WI38 (cell line): ENCODE results near the gene ALPL.

ENCODE experiments used
- H3K4me3 ChIP-seq: 2 replicates; pipeline ENCODE4 v1.5.1; 2011; ENCODE audit warnings: low read depth, mild to moderate bottlenecking, control low read depth, low read length
- CTCF ChIP-seq: IDR thresholded peaks from 2 replicates; pipeline ENCODE4 v1.5.1; 2012; ENCODE audit warnings: low read depth, mild to moderate bottlenecking, control low read depth, low read length

Gene ALPL

DNA sequence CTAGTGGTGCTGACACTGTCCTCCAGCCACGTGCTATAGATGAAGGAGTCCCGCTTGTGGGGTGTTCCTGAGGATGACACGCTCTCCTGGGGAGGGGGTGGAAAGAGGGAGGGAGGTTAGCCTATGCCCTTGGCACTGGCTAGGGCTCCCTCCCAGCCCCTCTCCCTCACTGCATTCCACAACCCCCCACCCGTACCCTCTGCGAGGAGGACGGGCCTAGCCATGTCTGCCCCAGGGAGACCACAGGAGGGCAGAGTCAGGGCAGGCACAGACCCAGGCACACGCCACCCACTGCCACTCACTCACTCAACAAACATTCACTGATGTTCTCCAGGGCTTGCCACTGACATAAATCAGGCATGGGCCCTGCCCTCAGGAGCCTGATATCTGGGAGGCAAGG is 89.2 kb downstream of the ALPL start:
- no peak overlapping the region for H3K4me3 ChIP-seq
- TF ChIP-seq CTCF: no peak

DNA sequence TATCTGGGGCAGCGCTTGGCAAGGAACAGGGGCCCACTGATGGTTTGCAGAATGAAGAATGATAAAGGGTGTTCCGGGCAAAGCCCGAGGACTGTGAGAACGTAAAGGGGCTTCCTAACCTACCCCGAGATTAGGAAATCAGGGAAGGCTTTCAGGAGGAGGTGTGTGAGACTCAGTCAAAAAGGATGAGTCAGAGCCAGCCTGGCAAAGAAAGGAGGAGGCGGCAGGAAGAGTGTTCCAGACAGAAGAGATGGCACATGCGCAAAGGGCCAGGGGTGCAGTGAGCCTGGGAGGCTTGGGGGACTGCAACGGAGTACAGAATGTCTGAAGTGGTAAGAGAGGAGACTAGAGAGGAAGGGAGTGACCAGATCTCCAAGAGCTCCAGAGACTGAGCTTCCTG is 89.7 kb downstream of the ALPL start:
- TF ChIP-seq CTCF: no peak

GRCh38 chr1:21599402-21599801 is 90.2 kb downstream of the ALPL start:
- TF ChIP-seq CTCF: no peak
- no peak overlapping the region for H3K4me3 ChIP-seq

More for the DNA sequence above, 89.7 kb downstream of the ALPL start:
- H3K4me3 ChIP-seq: no peak overlapping the region

DNA sequence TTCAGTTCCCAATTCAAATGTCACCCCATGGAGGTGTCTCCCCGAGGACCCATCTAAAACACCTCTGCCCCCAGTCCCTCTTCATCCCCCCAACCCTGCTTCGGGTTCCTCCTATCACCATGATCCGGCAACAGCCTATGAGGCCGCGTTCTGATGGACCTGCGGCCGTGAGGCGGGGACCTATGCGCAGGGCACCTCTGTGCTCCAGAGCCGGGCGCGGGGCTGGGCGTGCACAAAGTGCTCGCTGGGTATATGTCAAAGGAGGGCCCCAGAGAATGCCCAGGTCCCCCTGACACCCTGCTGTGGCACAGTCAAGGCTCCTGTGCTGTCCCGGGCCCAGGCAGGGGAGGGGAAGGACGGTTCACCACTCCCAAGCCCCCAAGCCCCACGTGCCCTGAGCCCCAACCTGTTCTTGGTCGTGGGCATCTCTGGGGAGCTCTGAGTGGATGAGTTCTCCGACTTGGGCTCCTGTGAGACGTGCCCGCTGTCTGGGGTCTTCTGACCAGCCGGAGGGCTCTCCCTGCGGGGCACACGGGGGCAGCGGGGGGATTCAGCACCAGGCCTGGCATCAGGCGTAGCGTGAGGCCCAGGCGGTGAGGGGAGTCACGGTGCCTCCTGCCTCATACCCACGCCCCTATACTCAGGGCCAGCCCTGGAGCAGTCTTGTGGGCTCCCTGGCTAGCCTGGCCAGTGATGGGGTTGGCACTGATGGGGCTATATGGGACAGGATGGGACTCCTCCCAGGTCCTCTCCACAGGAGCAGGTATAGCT is 92.2 kb downstream of the ALPL start:
- H3K4me3 ChIP-seq: no peak overlapping the region
- TF ChIP-seq CTCF: no peak

- no peak for TF ChIP-seq CTCF
- H3K4me3 ChIP-seq: no peak overlapping the region
Observed at GRCh38 chr1:21603177-21604138, 94.2 kb downstream of the ALPL start.

DNA sequence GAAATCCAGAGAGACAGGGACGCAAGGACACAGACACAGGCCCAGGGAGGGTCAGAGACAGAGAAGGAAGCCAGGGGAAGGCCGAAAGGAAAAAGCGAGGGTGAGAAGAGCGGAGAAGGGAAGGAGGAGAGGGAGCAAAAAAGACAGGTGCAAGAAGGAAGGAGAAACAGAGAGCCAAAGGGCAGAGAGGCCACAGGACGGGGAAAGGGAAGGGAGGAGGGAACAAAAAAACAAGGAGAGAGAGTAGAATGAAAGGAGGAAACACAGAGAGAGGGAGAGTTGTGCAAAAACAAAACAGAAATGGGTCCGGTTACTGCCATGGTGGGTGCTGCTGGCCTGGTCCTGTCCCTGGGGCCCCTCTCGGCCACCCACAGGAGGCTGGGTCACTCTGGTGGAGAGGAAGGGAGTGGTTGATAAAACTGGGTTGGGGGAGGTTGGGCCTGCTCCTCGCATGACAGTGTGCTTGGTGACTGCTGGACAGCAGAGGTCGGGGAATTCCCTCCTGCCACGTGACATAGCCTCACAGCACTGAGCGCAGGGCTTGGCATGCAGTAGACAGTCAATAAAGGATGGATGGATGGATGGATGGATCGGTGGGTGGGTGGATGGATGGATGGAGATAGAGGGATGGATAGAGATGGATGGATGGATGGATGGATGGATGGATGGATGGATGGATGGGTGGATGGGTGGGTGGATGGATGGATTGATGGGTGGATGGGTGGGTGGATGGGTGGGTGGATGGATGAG is 95.2 kb downstream of the ALPL start:
- TF ChIP-seq CTCF: no peak
- H3K4me3 ChIP-seq: no peak overlapping the region
